Lung (tissue), 12 donors: ENCODE data around the gene TEX48. TPM values are rescaled to one million over a fixed set of nuclear protein-coding genes. Genes with fewer than 3 reads are reported as not detected.

Experiments used
- ATAC-seq: fragments of 200-7000 bp; cut with Tn5 transposase; one replicate; pipeline ENCODE4 v1.9.1; 2020; ENCODE audit warnings: moderate number of reproducible peaks; ENCODE audit not compliant: insufficient read depth, low FRiP score
- DNase-seq, 3 donors: peaks; one replicate each; pipeline ENCODE4 v3.0.0-alpha.2; 2013 to 2017
- H3K27ac ChIP-seq, 2 donors: one replicate each; pipeline ENCODE4 v1.5.1; 2013; ENCODE audit warnings: mild to moderate bottlenecking in 2 of 2, moderate library complexity in 2 of 2, control low read depth in 1 of 2, inconsistent platforms in 1 of 2, low read depth in 1 of 2, low read length in 1 of 2
- H3K27me3 ChIP-seq, 3 donors: one replicate each; pipeline ENCODE4 v1.5.1; 2013; ENCODE audit warnings: low read length in 2 of 3; ENCODE audit not compliant: control insufficient read depth in 3 of 3, insufficient read depth in 3 of 3
- H3K36me3 ChIP-seq, 4 donors: one replicate each; pipeline ENCODE4 v1.5.1; 2013; ENCODE audit warnings: low read length in 4 of 4, mild to moderate bottlenecking in 1 of 4, moderate library complexity in 1 of 4; ENCODE audit not compliant: control insufficient read depth in 4 of 4, insufficient read depth in 4 of 4
- H3K4me1 ChIP-seq, 5 donors: one replicate each; pipeline ENCODE4 v1.5.1; 2013; ENCODE audit warnings: low read length in 5 of 5, mild to moderate bottlenecking in 2 of 5, moderate library complexity in 1 of 5; ENCODE audit not compliant: control insufficient read depth in 5 of 5, insufficient read depth in 5 of 5
- H3K4me3 ChIP-seq: one replicate; pipeline ENCODE4 v1.5.1; 2013; ENCODE audit warnings: mild to moderate bottlenecking, control low read depth, moderate library complexity
- H3K9ac ChIP-seq, 2 donors: one replicate each; pipeline ENCODE4 v1.5.1; 2013; ENCODE audit warnings: low read length in 2 of 2, control low read depth in 1 of 2; ENCODE audit not compliant: insufficient read depth in 1 of 2
- H3K9me3 ChIP-seq, 4 donors: one replicate each; pipeline ENCODE4 v1.5.1; 2013; ENCODE audit warnings: low read length in 3 of 4, mild to moderate bottlenecking in 1 of 4, moderate library complexity in 1 of 4; ENCODE audit not compliant: control insufficient read depth in 4 of 4, insufficient read depth in 3 of 4
- WGBS, 2 donors: extraction: QIAGEN DNeasy Blood & Tissue Kit; methylation state at CpG; one replicate each; pipeline ENCODE4 v1.1.7; 2013; 5-methylcytosine and 5-hydroxymethylcytosine counted together
- polyA plus RNA-seq, 2 donors: library from polyadenylated mRNA; stranded (reverse); fragments of 200-250 nt; gene quantifications; one replicate each; pipeline ENCODE4 v1.2.1, GENCODE V29; 2013
- total RNA-seq, 2 donors: library from RNA; depleted of rRNA in 1 of 2; stranded (reverse); fragments of >200 nt in 1 of 2; gene quantifications; one replicate each; pipeline ENCODE4 v1.2.1, GENCODE V29; 2014 to 2021
- TF ChIP-seq, protein P1 (sequence below): IDR thresholded peaks from 2 replicates; pipeline ENCODE4 v1.5.1; 2012; ENCODE audit warnings: mild to moderate bottlenecking; ENCODE audit errors: control extremely low read depth, extremely low read depth
- donor health status: control.
- donor health status: control.
- donor health status: Bipolar disorder and iron deficiency.
- donor health status: healthy.
- donor health status: DM: yes; HTN: yes; CAD: no.

Gene TEX48
- total and polyA plus RNA-seq, 4 donors = not detected

DNA sequence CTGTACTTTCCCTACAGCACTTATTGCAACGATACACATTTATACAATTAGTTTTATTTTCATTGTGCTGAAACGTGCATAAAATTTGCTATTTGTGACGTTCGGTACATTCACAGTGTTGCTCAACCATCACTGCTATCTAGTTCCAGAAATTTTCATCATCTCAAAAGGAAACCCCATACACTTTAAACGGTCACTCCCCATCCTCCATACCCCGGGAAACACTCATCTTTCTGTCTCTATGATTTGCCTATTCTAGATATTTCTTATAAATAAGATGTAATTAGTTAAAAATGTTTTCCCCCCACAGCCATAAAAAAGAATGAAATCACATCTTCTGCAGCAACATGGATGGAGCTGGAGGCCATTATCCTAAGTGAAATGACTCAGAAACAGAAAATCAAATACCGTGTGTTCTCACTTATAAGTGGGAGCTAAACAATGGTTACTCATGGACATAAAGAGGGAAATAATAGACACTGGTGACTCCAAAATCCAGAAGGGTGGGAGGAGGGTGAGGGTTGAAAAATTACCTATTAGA, 40.2 kb upstream of the TEX48 start:
- H3K9ac ChIP-seq = no peak overlapping the region
- no peak overlapping the region for H3K4me3 ChIP-seq
- H3K36me3 ChIP-seq = no peaks in the 10 kb centered on the region
- no peaks in the 10 kb centered on the region for H3K9me3 ChIP-seq
- no peaks in the 10 kb centered on the region for H3K27me3 ChIP-seq
- peaks cover 0 to 3% (median 0%) of the 10 kb centered on the region in 5 donors for H3K4me1 ChIP-seq
- ATAC-seq = no peak
- H3K27ac ChIP-seq = no peak overlapping the region
- peak in 1 of 3 donors; percentile 45 for DNase-seq
- TF ChIP-seq, protein P1, sequence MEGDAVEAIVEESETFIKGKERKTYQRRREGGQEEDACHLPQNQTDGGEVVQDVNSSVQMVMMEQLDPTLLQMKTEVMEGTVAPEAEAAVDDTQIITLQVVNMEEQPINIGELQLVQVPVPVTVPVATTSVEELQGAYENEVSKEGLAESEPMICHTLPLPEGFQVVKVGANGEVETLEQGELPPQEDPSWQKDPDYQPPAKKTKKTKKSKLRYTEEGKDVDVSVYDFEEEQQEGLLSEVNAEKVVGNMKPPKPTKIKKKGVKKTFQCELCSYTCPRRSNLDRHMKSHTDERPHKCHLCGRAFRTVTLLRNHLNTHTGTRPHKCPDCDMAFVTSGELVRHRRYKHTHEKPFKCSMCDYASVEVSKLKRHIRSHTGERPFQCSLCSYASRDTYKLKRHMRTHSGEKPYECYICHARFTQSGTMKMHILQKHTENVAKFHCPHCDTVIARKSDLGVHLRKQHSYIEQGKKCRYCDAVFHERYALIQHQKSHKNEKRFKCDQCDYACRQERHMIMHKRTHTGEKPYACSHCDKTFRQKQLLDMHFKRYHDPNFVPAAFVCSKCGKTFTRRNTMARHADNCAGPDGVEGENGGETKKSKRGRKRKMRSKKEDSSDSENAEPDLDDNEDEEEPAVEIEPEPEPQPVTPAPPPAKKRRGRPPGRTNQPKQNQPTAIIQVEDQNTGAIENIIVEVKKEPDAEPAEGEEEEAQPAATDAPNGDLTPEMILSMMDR = no peak
- 64 to 76% methylated on average over 7 of the region's 7 CpGs for WGBS, 2 donors

- DNase-seq (peak; percentile 11 to 18 (median 17)), ATAC-seq (no peak)
- H3K9ac ChIP-seq = no peak overlapping the region
These were observed 39.6 kb upstream of the TEX48 start for GRCh38 chr9:114721491-114722079.

DNA sequence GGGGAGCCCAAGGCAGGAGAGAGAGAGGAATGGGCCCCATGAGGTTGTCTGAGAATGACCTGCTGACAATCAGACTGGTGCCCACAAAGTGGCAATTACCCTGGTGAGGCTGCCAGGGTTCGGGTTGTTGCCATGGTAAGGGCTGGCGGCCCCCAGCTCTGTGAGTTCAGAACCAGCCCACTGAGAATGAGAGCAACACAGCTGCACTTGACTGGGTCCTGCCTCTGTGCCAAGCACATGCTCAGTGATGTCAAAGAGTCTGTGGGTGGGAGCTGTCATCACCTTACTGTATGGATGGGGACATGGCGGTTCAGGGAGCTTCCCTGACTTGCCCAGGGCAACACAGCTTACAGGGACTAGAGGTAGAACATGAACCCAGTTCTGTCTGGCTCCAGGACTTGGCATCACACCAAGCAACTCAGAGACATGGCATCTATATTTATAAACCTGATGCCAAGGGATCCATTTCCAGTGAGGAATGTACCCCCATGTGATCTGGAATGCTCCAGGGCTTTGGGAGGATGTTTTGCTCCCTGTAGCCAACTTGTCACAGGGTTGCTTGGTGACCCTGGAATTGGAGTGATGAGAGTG, 38.2 kb upstream of the TEX48 start:
- WGBS, 2 donors = 80 to 88% methylated on average over 3 of the region's 3 CpGs
- TF ChIP-seq, protein P1 = no peak
- Histone ChIP-seq H3K27ac (no peak overlapping the region), H3K4me1 (no peaks in the 10 kb centered on the region), H3K36me3 (no peaks in the 10 kb centered on the region), H3K27me3 (no peaks in the 10 kb centered on the region), H3K9me3 (no peaks in the 10 kb centered on the region), H3K4me3 (no peak overlapping the region), H3K9ac (no peak overlapping the region)
- DNase-seq = no peak
- no peak for ATAC-seq

More at GRCh38 chr9:114721491-114722079, 39.6 kb upstream of the TEX48 start:
- H3K36me3 ChIP-seq = no peaks in the 10 kb centered on the region
- 61 to 75% methylated on average over 8 of the region's 8 CpGs for WGBS, 2 donors
- H3K4me3 ChIP-seq = no peak overlapping the region
- no peak overlapping the region for H3K27ac ChIP-seq
- peaks cover 0 to 3% (median 0%) of the 10 kb centered on the region in 5 donors for H3K4me1 ChIP-seq
- TF ChIP-seq, protein P1 = no peak
- no peaks in the 10 kb centered on the region for H3K9me3 ChIP-seq
- no peaks in the 10 kb centered on the region for H3K27me3 ChIP-seq
